ENCODE data around the gene CTNS.

GRCh38 chr17:3615160-3615870 is 21.2 kb upstream of the CTNS start:
- TF ChIP-seq CTCF (IDR thresholded peaks at IDR 0.05; ENCODE audit: poor library complexity, severe bottlenecking) (no peak), EZH2 (IDR thresholded peaks at IDR 0.05; ENCODE audit: borderline replicate concordance, insufficient read depth, low read length, poor library complexity, severe bottlenecking) (no peak), POLR2AphosphoS5 (IDR thresholded peaks at IDR 0.05) (no peak), EP300 (conservative IDR thresholded peaks at IDR 0.05; ENCODE audit: poor library complexity, severe bottlenecking) (no peak), RAD21 (conservative IDR thresholded peaks at IDR 0.05) (no peak), TAF1 (IDR thresholded peaks at IDR 0.05; ENCODE audit: low read depth) (no peak), REST (IDR thresholded peaks at IDR 0.05; ENCODE audit: borderline replicate concordance) (no peak)
